Measurements from ENCODE around the gene DYNC2H1. TPM values are rescaled to one million over a fixed set of nuclear protein-coding genes. Genes with fewer than 3 reads are reported as not detected.

The DYNC2H1 gene
- total RNA-seq, 1 experiment from 2014 or later = 44.0 TPM

GRCh38 chr11:103079833-103080232 is 29.4 kb upstream of the DYNC2H1 start:
- ChIA-PET CTCF (no interaction called here), POLR2A (ENCODE audit: low non-redundant PET) (no interaction called here)
- Histone ChIP-seq H3K27ac (ENCODE audit: low read depth, low read length, poor library complexity, severe bottlenecking) (no peak overlapping the region), H3K27me3 (replicated peaks; ENCODE audit: insufficient read depth, low read depth, low read length, poor library complexity) (no peaks in the 10 kb centered on the region), H3K36me3 (ENCODE audit: insufficient read depth, low read length, poor library complexity, severe bottlenecking) (peaks cover 86% of the 10 kb centered on the region), H3K4me1 (ENCODE audit: insufficient read depth, low read length, poor library complexity, severe bottlenecking) (peaks cover 8% of the 10 kb centered on the region), H3K9me3 (ENCODE audit: low read depth, low read length, poor library complexity, severe bottlenecking) (no peaks in the 10 kb centered on the region), H3K4me3 (ENCODE audit: low read depth, low read length, poor library complexity, severe bottlenecking) (no peak overlapping the region)
- no peak for TF ChIP-seq CTCF (conservative IDR thresholded peaks at IDR 0.05; ENCODE audit: low read depth, low read length)
- TF ChIP-seq EZH2 (IDR thresholded peaks at IDR 0.05; ENCODE audit: borderline replicate concordance, low read depth, low read length, poor library complexity, severe bottlenecking) = no peak
- intact Hi-C loops (cut with micrococcal nuclease; ENCODE audit: unreplicated experiment) = no loop called here
- DNase-seq (ENCODE audit: low spot score) = no peak
- BruUV-seq (replicated peaks) = no TSS peak

GRCh38 chr11:103085758-103086365 is 23.4 kb upstream of the DYNC2H1 start:
- intact Hi-C loops (cut with micrococcal nuclease; ENCODE audit: unreplicated experiment) = no loop called here
- Histone ChIP-seq H3K9me3 (ENCODE audit: low read depth, low read length, poor library complexity, severe bottlenecking) (no peaks in the 10 kb centered on the region), H3K4me1 (ENCODE audit: insufficient read depth, low read length, poor library complexity, severe bottlenecking) (peaks cover 34% of the 10 kb centered on the region), H3K36me3 (ENCODE audit: insufficient read depth, low read length, poor library complexity, severe bottlenecking) (peaks cover 64% of the 10 kb centered on the region), H3K27ac (ENCODE audit: low read depth, low read length, poor library complexity, severe bottlenecking) (peak overlapping the region; percentile 20), H3K27me3 (replicated peaks; ENCODE audit: insufficient read depth, low read depth, low read length, poor library complexity) (no peaks in the 10 kb centered on the region), H3K4me3 (ENCODE audit: low read depth, low read length, poor library complexity, severe bottlenecking) (no peak overlapping the region)
- ChIA-PET CTCF (interaction anchor here (0.7 kb wide), 1 partner anchor 498 kb away, joined by 4 read pairs; no protein-coding TSS in a partner anchor), POLR2A (ENCODE audit: low non-redundant PET) (no interaction called here)
- BruUV-seq (replicated peaks) = no TSS peak
- TF ChIP-seq EZH2 (IDR thresholded peaks at IDR 0.05; ENCODE audit: borderline replicate concordance, low read depth, low read length, poor library complexity, severe bottlenecking) (no peak), CTCF (conservative IDR thresholded peaks at IDR 0.05; ENCODE audit: low read depth, low read length) (no peak)
- DNase-seq (ENCODE audit: low spot score) = no peak

GRCh38 chr11:103086461-103086860 is 22.8 kb upstream of the DYNC2H1 start:
- ChIA-PET CTCF (interaction anchor here (0.7 kb wide), 1 partner anchor 498 kb away, joined by 4 read pairs; no protein-coding TSS in a partner anchor), POLR2A (ENCODE audit: low non-redundant PET) (no interaction called here)
- Histone ChIP-seq H3K9me3 (ENCODE audit: low read depth, low read length, poor library complexity, severe bottlenecking) (no peaks in the 10 kb centered on the region), H3K36me3 (ENCODE audit: insufficient read depth, low read length, poor library complexity, severe bottlenecking) (peaks cover 58% of the 10 kb centered on the region), H3K27ac (ENCODE audit: low read depth, low read length, poor library complexity, severe bottlenecking) (no peak overlapping the region), H3K4me1 (ENCODE audit: insufficient read depth, low read length, poor library complexity, severe bottlenecking) (peaks cover 31% of the 10 kb centered on the region), H3K4me3 (ENCODE audit: low read depth, low read length, poor library complexity, severe bottlenecking) (no peak overlapping the region), H3K27me3 (replicated peaks; ENCODE audit: insufficient read depth, low read depth, low read length, poor library complexity) (no peaks in the 10 kb centered on the region)
- no TSS peak for BruUV-seq (replicated peaks)
- no peak for DNase-seq (ENCODE audit: low spot score)
- intact Hi-C loops (cut with micrococcal nuclease; ENCODE audit: unreplicated experiment) = no loop called here
- no peak for TF ChIP-seq CTCF (conservative IDR thresholded peaks at IDR 0.05; ENCODE audit: low read depth, low read length)
- no peak for TF ChIP-seq EZH2 (IDR thresholded peaks at IDR 0.05; ENCODE audit: borderline replicate concordance, low read depth, low read length, poor library complexity, severe bottlenecking)

Measured in A673 (cell line).